MM.1S (cell line): ENCODE measurements around the gene VAC14.

Experiments used
- EZH2phosphoT487 ChIP-seq: fragments of 300-600 bp; sonication (generic); IDR thresholded peaks from 2 replicates; pipeline ENCODE4 v1.6.1; 2018; ENCODE audit warnings: antibody characterized with exemption, low read length
- TF ChIP-seq, protein P1 (sequence below): fragments of 300-600 bp; sonication (generic); IDR thresholded peaks from 2 replicates; pipeline ENCODE4 v1.5.1; 2016; ENCODE audit warnings: antibody characterized with exemption, low read length, mixed read lengths

DNA sequence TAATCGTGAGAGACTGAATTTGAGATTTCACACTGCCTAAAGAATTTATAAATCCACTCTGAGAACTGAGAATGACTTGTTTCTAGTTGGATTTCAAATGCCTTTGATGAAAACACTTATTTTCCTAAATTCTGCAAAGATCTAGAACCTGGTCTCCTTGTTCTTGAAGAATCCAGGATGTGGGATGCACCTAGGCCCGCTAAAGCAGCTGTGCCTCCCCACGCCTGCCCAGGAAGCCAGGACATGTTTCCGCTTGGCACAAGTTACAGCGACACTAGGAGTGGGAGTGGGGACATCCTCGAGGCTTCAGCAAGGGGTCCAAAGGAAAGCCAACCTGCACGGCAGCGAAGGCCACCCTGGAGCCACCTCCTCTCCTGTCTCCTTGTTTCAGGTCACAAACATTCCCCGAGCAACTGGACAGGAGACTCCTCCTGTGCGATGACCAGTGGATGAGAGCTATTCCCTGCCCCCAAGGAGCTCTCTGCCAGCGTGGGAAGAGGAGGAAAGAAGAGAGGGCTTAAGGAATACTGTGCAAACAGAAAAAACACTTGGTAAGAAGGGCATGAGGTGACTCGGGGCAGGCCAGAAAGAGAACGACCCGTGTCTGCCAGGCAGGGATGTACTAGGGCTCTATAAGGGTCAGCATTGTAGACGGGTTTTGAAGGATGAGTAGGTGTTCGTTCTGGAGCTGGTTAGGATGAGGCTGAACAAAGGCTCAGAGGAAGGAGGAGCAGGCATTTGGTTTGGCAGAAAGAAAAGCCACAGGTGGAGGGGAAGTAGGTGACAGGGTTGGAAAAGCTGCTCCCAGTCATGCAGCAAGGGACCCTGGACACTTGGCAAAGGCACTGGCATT, 11.1 kb downstream of the VAC14 start:
- TF ChIP-seq, protein P1, sequence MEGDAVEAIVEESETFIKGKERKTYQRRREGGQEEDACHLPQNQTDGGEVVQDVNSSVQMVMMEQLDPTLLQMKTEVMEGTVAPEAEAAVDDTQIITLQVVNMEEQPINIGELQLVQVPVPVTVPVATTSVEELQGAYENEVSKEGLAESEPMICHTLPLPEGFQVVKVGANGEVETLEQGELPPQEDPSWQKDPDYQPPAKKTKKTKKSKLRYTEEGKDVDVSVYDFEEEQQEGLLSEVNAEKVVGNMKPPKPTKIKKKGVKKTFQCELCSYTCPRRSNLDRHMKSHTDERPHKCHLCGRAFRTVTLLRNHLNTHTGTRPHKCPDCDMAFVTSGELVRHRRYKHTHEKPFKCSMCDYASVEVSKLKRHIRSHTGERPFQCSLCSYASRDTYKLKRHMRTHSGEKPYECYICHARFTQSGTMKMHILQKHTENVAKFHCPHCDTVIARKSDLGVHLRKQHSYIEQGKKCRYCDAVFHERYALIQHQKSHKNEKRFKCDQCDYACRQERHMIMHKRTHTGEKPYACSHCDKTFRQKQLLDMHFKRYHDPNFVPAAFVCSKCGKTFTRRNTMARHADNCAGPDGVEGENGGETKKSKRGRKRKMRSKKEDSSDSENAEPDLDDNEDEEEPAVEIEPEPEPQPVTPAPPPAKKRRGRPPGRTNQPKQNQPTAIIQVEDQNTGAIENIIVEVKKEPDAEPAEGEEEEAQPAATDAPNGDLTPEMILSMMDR = no peak
- no peak for TF ChIP-seq EZH2phosphoT487
